A673 (cell line): ENCODE data around the gene CCDC69.

Source experiments
- EZH2 ChIP-seq: fragments of 200-600 bp; sonication (generic); IDR thresholded peaks from 2 replicates; pipeline ENCODE4 v1.6.1; 2017; ENCODE audit warnings: borderline replicate concordance, low read depth, mild to moderate bottlenecking, mixed read lengths, antibody characterized with exemption, low read length; ENCODE audit not compliant: poor library complexity, severe bottlenecking
- TF ChIP-seq, protein P1 (sequence below): fragments of 300-800, 200-600 bp; sonication (generic); conservative IDR thresholded peaks from 2 replicates; pipeline ENCODE4 v1.5.1; 2017; ENCODE audit warnings: low read depth, mild to moderate bottlenecking, antibody characterized with exemption, low read length, moderate library complexity, mixed read lengths

- TF ChIP-seq, protein P1, sequence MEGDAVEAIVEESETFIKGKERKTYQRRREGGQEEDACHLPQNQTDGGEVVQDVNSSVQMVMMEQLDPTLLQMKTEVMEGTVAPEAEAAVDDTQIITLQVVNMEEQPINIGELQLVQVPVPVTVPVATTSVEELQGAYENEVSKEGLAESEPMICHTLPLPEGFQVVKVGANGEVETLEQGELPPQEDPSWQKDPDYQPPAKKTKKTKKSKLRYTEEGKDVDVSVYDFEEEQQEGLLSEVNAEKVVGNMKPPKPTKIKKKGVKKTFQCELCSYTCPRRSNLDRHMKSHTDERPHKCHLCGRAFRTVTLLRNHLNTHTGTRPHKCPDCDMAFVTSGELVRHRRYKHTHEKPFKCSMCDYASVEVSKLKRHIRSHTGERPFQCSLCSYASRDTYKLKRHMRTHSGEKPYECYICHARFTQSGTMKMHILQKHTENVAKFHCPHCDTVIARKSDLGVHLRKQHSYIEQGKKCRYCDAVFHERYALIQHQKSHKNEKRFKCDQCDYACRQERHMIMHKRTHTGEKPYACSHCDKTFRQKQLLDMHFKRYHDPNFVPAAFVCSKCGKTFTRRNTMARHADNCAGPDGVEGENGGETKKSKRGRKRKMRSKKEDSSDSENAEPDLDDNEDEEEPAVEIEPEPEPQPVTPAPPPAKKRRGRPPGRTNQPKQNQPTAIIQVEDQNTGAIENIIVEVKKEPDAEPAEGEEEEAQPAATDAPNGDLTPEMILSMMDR: no peak
- no peak for TF ChIP-seq EZH2
Measured at GRCh38 chr5:151253605-151253950, 29.7 kb upstream of the CCDC69 start.
